IMR-90 (cell line): ENCODE measurements around the gene MED13. TPM values are rescaled to one million over a fixed set of nuclear protein-coding genes. Genes with fewer than 3 reads are reported as not detected.

ENCODE experiments used
- ATAC-seq: fragments of 200-7000 bp; cut with Tn5 transposase; 2 replicates; pipeline ENCODE4 v1.9.1; 2020; ENCODE audit warnings: low read depth, mild to moderate bottlenecking, moderate library complexity
- BruUV-seq: library from RNA; stranded (reverse); fragments of 400-500 nt; replicated peaks from 2 replicates; lab custom pipeline; 2021; lab: Mats Ljungman, UMichigan
- CTCF ChIA-PET: fragments of 300-600 bp; formaldehyde crosslinking; extraction: SDS; loops from one replicate; lab custom pipeline; 2021; ENCODE audit warnings: antibody characterized with exemption; lab: Yijun Ruan, JAX
- POLR2A ChIA-PET: fragments of 300-600 bp; sonication (Branson Sonifier 250); formaldehyde crosslinking; loops from one replicate; lab custom pipeline; 2022; ENCODE audit warnings: antibody characterized with exemption; ENCODE audit not compliant: unreplicated experiment; lab: Charles Lee
- DNase-seq: peaks from one replicate; pipeline ENCODE4 v3.0.0; 2013
- H2AFZ ChIP-seq: replicated peaks from 2 replicates; pipeline ENCODE3; 2013; ENCODE audit warnings: low read length, mild to moderate bottlenecking; ENCODE audit not compliant: poor library complexity
- H2AK5ac ChIP-seq: 2 replicates; pipeline ENCODE4 v1.6.1; 2013; ENCODE audit warnings: low read depth, low read length, inconsistent platforms
- H2AK9ac ChIP-seq: replicated peaks from 2 replicates; pipeline ENCODE3; 2013; ENCODE audit warnings: mild to moderate bottlenecking, low read depth, low read length, moderate library complexity; ENCODE audit not compliant: poor library complexity
- H2BK120ac ChIP-seq: 2 replicates; pipeline ENCODE4 v1.6.1; 2013; ENCODE audit warnings: low read depth, low read length, inconsistent platforms
- H2BK15ac ChIP-seq: 3 replicates; pipeline ENCODE4 v1.6.1; 2013; ENCODE audit warnings: low read depth, low read length, inconsistent platforms
- H2BK20ac ChIP-seq: 2 replicates; pipeline ENCODE4 v1.6.1; 2013; ENCODE audit warnings: low read depth, mild to moderate bottlenecking, inconsistent platforms, low read length, moderate library complexity
- H2BK5ac ChIP-seq: 2 replicates; pipeline ENCODE4 v1.6.1; 2013; ENCODE audit warnings: mild to moderate bottlenecking, low read depth, low read length, inconsistent platforms; ENCODE audit not compliant: poor library complexity, severe bottlenecking
- H3K14ac ChIP-seq: replicated peaks from 2 replicates; pipeline ENCODE4 v1.6.1; 2013; ENCODE audit warnings: low read depth, low read length, inconsistent platforms
- H3K18ac ChIP-seq: 2 replicates; pipeline ENCODE4 v1.6.1; 2013; ENCODE audit warnings: low read depth, low read length, control low read depth
- H3K23ac ChIP-seq: 2 replicates; pipeline ENCODE4 v1.6.1; 2013; ENCODE audit warnings: low read depth, low read length, inconsistent platforms
- H3K27ac ChIP-seq: 2 replicates; pipeline ENCODE4 v1.5.1; 2013; ENCODE audit warnings: mild to moderate bottlenecking, control low read depth, low read length; ENCODE audit not compliant: insufficient read depth
- H3K27me3 ChIP-seq: 2 replicates; pipeline ENCODE4 v1.6.1; 2013; ENCODE audit warnings: low read length; ENCODE audit not compliant: control insufficient read depth, insufficient read depth
- H3K36me3 ChIP-seq: 2 replicates; pipeline ENCODE4 v1.6.1; 2013; ENCODE audit warnings: low read length, mixed read lengths; ENCODE audit not compliant: control insufficient read depth, insufficient read depth
- H3K4ac ChIP-seq: 2 replicates; pipeline ENCODE4 v1.6.1; 2013; ENCODE audit warnings: low read depth, low read length, inconsistent platforms
- H3K4me1 ChIP-seq: 2 replicates; pipeline ENCODE4 v1.6.1; 2013; ENCODE audit warnings: low read length, mixed read lengths; ENCODE audit not compliant: control insufficient read depth, insufficient read depth
- H3K4me2 ChIP-seq: 2 replicates; pipeline ENCODE4 v1.6.1; 2013; ENCODE audit warnings: low read depth, mild to moderate bottlenecking, control low read depth, low read length, moderate library complexity
- H3K4me3 ChIP-seq: 2 replicates; pipeline ENCODE4 v1.5.1; 2013; ENCODE audit warnings: low read depth, mild to moderate bottlenecking, control low read depth, low read length, moderate library complexity; ENCODE audit not compliant: insufficient read depth
- H3K56ac ChIP-seq: 2 replicates; pipeline ENCODE4 v1.6.1; 2013; ENCODE audit warnings: low read length, inconsistent platforms; ENCODE audit not compliant: insufficient read depth; ENCODE audit errors: extremely low read depth
- H3K79me1 ChIP-seq, 2 experiments: 2 replicates each; pipeline ENCODE4 v1.6.1; 2013; ENCODE audit warnings: low read length in 2 of 2, inconsistent platforms in 1 of 2, low read depth in 1 of 2
- H3K9ac ChIP-seq: 2 replicates; pipeline ENCODE4 v1.6.1; 2013; ENCODE audit warnings: low read depth, low read length, control low read depth
- H3K9me1 ChIP-seq: 2 replicates; pipeline ENCODE4 v1.6.1; 2013; ENCODE audit warnings: low read length, inconsistent platforms; ENCODE audit not compliant: insufficient read depth
- H3K9me3 ChIP-seq: 2 replicates; pipeline ENCODE4 v1.6.1; 2013; ENCODE audit warnings: low read length; ENCODE audit not compliant: control insufficient read depth, insufficient read depth
- H4K20me1 ChIP-seq: 2 replicates; pipeline ENCODE4 v1.6.1; 2013; ENCODE audit warnings: low read length, inconsistent platforms; ENCODE audit not compliant: insufficient read depth
- H4K5ac ChIP-seq: 2 replicates; pipeline ENCODE4 v1.6.1; 2013; ENCODE audit warnings: mild to moderate bottlenecking, low read depth, low read length, control low read depth
- H4K8ac ChIP-seq, 2 experiments: 2 replicates each; pipeline ENCODE4 v1.6.1; 2013; ENCODE audit warnings: low read depth in 2 of 2, low read length in 2 of 2, control low read depth in 1 of 2, inconsistent platforms in 1 of 2
- H4K91ac ChIP-seq: 2 replicates; pipeline ENCODE4 v1.6.1; 2013; ENCODE audit warnings: low read depth, low read length, inconsistent platforms; ENCODE audit not compliant: insufficient read depth
- BHLHE40 ChIP-seq: fragments of 150-350 bp; IDR thresholded peaks from 2 replicates; pipeline ENCODE4 v1.6.1; 2016; ENCODE audit warnings: mild to moderate bottlenecking, low read depth, low read length
- MAFK ChIP-seq: IDR thresholded peaks from 2 replicates; pipeline ENCODE4 v1.6.1; 2012; ENCODE audit warnings: low read depth, low read length, improper control_type of control experiment
- MAZ ChIP-seq: IDR thresholded peaks from 2 replicates; pipeline ENCODE4 v1.6.1; 2012; ENCODE audit warnings: low read depth, mild to moderate bottlenecking, low read length, improper control_type of control experiment, moderate library complexity, borderline replicate concordance
- NFE2L2 ChIP-seq: fragments of 150-350 bp; IDR thresholded peaks from 2 replicates; pipeline ENCODE4 v1.6.1; 2016; ENCODE audit warnings: low read depth, mild to moderate bottlenecking, low read length
- RFX5 ChIP-seq: IDR thresholded peaks from 2 replicates; pipeline ENCODE4 v1.8.0; 2012; ENCODE audit warnings: low read depth, mild to moderate bottlenecking, low read length, moderate library complexity
- USF2 ChIP-seq: fragments of 150-350 bp; IDR thresholded peaks from 2 replicates; pipeline ENCODE4 v1.6.1; 2017; ENCODE audit warnings: mild to moderate bottlenecking, antibody characterized with exemption, low read length, low read depth
- dilution Hi-C: fragments of 300-500 bp; cut with HindIII; formaldehyde crosslinking; loops from one replicate; pipeline ENCODE4 v1.14.3; 2018; ENCODE audit warnings: low sequenced_read_pairs; ENCODE audit not compliant: unreplicated experiment
- in situ Hi-C: fragments of 300-500 bp; cut with MboI; formaldehyde crosslinking; loops from 3 replicates; pipeline ENCODE4 v1.14.3; 2019; ENCODE audit warnings: low sequenced_read_pairs, inconsistent platforms, mixed read lengths
- intact Hi-C: fragments of 100-400 bp; cut with micrococcal nuclease; formaldehyde crosslinking; loops from 2 replicates; pipeline ENCODE4 v1.10.0; 2022
- polyA plus RNA-seq, 3 experiments: library from polyadenylated mRNA; depleted of rRNA; stranded (reverse); fragments of >200 nt; gene quantifications; 2 replicates each; pipeline ENCODE4 v1.2.3, GENCODE V29; 2012; ENCODE audit warnings: low replicate concordance in 1 of 3
- total RNA-seq: library from RNA; depleted of rRNA; stranded (reverse); fragments of >200 nt; gene quantifications from 2 replicates; pipeline ENCODE4 v1.2.3, GENCODE V29; 2012

Gene MED13
- total and polyA plus RNA-seq, 2 of the 4 experiments (the other 2 are of a cell fraction): 9.7 to 67.2 TPM

GRCh38 chr17:62043602-62044001 lies 21.5 kb downstream of the MED13 start:
- H2BK5ac ChIP-seq: no peak overlapping the region
- no peak overlapping the region for H2BK120ac ChIP-seq
- CTCF ChIA-PET: no interaction called here
- H3K9me1 ChIP-seq: peaks cover 6% of the 10 kb centered on the region; the same call in 1 of the 2 replicates
- TF ChIP-seq MAZ: no peak
- TF ChIP-seq MAFK: peak; percentile 77
- TF ChIP-seq NFE2L2: no peak
- no peak for TF ChIP-seq BHLHE40
- no peak for TF ChIP-seq RFX5
- TF ChIP-seq USF2: no peak
- H3K23ac ChIP-seq: no peak overlapping the region
- no peak overlapping the region for H3K9ac ChIP-seq
- in situ Hi-C loops (no loop called here), dilution Hi-C loops (no loop called here), intact Hi-C loops (no loop called here)
- H3K79me1 ChIP-seq: peaks cover 30 to 61% of the 10 kb centered on the region in 2 experiments
- DNase-seq: no peak
- ATAC-seq: no peak
- H4K20me1 ChIP-seq: peaks cover 44% of the 10 kb centered on the region
- H3K9me3 ChIP-seq: no peaks in the 10 kb centered on the region
- H3K14ac ChIP-seq: no peak overlapping the region
- no peak overlapping the region for H3K18ac ChIP-seq
- no peak overlapping the region for H3K56ac ChIP-seq
- no peak overlapping the region for H2BK20ac ChIP-seq
- no peak overlapping the region for H2BK15ac ChIP-seq
- no peak overlapping the region for H4K5ac ChIP-seq
- H3K4ac ChIP-seq: no peak overlapping the region
- no peak overlapping the region for H4K91ac ChIP-seq
- H3K4me3 ChIP-seq: no peak overlapping the region
- H3K36me3 ChIP-seq: peaks cover 29% of the 10 kb centered on the region
- no peak overlapping the region for H3K27ac ChIP-seq
- no peak overlapping the region for H2AK9ac ChIP-seq
- POLR2A ChIA-PET: no interaction called here
- no peak overlapping the region for H2AK5ac ChIP-seq
- BruUV-seq: no TSS peak
- H4K8ac ChIP-seq: no peak overlapping the region
- no peak overlapping the region for H3K4me2 ChIP-seq
- no peaks in the 10 kb centered on the region for H3K4me1 ChIP-seq
- no peaks in the 10 kb centered on the region for H3K27me3 ChIP-seq
- no peak overlapping the region for H2AFZ ChIP-seq
